GM04504 (cell line): ENCODE results near the gene TBX4.
"Not testable (repeated sequence)": the region's sequence is repeated elsewhere in the genome, so short reads cannot be mapped to it uniquely, and the experiment has no call there.

Experiments
- DNase-seq: peaks from one replicate; pipeline ENCODE4 v3.0.0-alpha.2; 2012; ENCODE audit warnings: low read depth

Gene TBX4

GRCh38 chr17:61429274-61429673, 22.9 kb upstream of the TBX4 start:
- no peak for DNase-seq

- not testable (repeated sequence) for DNase-seq
Observed at GRCh38 chr17:61429831-61430230, 22.4 kb upstream of the TBX4 start.

- DNase-seq: no peak
Observed at GRCh38 chr17:61431594-61432311, 20.5 kb upstream of the TBX4 start.

- DNase-seq: no peak
Observed at GRCh38 chr17:61436273-61436672, 15.9 kb upstream of the TBX4 start.

GRCh38 chr17:61436995-61437704, 15.1 kb upstream of the TBX4 start:
- DNase-seq: no peak

- no peak for DNase-seq
Observed at GRCh38 chr17:61440697-61441096, 11.5 kb upstream of the TBX4 start.

- not testable (repeated sequence) for DNase-seq
Observed at GRCh38 chr17:61441507-61441906, 10.7 kb upstream of the TBX4 start.

- no peak for DNase-seq
Observed at GRCh38 chr17:61442136-61442775, 10.0 kb upstream of the TBX4 start.

- DNase-seq: no peak
Observed at GRCh38 chr17:61442878-61443474, 9.2 kb upstream of the TBX4 start.

- DNase-seq: no peak
Observed at GRCh38 chr17:61443475-61443882, 8.7 kb upstream of the TBX4 start.

- DNase-seq: no peak
Observed at GRCh38 chr17:61444075-61444474, 8.1 kb upstream of the TBX4 start.

GRCh38 chr17:61444831-61445230, 7.4 kb upstream of the TBX4 start:
- no peak for DNase-seq

- DNase-seq: no peak
Observed at GRCh38 chr17:61447358-61447757, 4.9 kb upstream of the TBX4 start.

GRCh38 chr17:61448042-61448441, 4.2 kb upstream of the TBX4 start:
- no peak for DNase-seq

- DNase-seq: not testable (repeated sequence)
Observed at GRCh38 chr17:61449140-61449539, 3.1 kb upstream of the TBX4 start.

- DNase-seq: no peak
Observed at GRCh38 chr17:61449707-61450640, 2.2 kb upstream of the TBX4 start.

GRCh38 chr17:61450641-61451537, 1.3 kb upstream of the TBX4 start:
- DNase-seq: no peak

- no peak for DNase-seq
Observed at GRCh38 chr17:61451538-61452300, 503 bp upstream of the TBX4 start.

GRCh38 chr17:61453566-61454380, 1.6 kb downstream of the TBX4 start:
- DNase-seq: no peak
